Measurements from ENCODE around the gene PITPNC1.

GRCh38 chr17:67526700-67527099, 149.6 kb downstream of the PITPNC1 start:
- TF ChIP-seq CTCF (IDR thresholded peaks at IDR 0.05) (no peak), POLR2AphosphoS5 (IDR thresholded peaks at IDR 0.05; ENCODE audit: low read depth, low read length) (no peak), SIN3A (IDR thresholded peaks at IDR 0.05; ENCODE audit: borderline replicate concordance, insufficient read depth, low read depth, low read length) (no peak)

All from Panc1 (cell line).